Measurements from ENCODE around the gene B3GLCT. TPM values are rescaled to one million over a fixed set of nuclear protein-coding genes. Genes with fewer than 3 reads are reported as not detected.

Gene B3GLCT
- total RNA-seq, 1 experiment from 2014 or later = 3.2 TPM

DNA sequence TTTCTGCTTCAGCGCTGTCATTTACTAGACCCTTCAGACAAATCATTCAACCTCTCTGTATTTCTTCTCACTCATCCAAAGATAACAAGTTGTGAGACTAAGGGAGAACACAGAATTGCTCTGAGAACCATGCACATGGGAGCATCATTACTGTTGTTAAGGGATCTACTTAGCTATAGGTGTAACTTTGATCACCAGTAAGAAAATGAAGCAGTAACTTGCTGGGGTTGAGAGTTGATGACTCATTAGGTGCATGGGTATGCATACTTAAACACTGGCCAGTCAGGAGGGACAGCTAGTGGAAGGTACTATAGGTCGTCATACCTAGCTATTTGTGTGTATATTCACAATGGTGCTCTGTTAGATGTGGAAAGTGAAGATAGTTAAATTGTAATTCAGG is 61.5 kb downstream of the B3GLCT start:
- CTCF ChIA-PET = no interaction called here
- ATAC-seq = no peak
- no peak overlapping the region for H3K4me3 ChIP-seq (ENCODE audit: low read length)

DNA sequence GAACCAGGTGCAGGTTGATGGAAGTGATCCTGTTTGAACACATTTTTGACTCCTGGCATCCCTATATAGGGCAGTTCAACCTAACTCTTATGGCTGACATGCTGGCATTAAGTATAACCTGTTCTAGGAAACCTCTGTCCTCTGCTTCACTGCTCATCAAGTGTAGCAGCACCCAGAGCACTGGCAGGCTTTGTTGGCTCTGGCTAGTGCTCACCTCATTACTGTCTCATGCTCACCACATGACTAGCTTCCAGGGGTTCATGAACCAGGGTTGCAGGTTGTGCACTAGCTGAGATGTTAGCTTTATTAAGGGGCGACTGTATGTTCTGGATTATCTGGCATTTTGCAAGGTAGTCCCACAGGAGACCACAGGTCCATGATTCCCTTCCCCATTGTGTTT is 63.6 kb downstream of the B3GLCT start:
- no peaks in the 10 kb centered on the region for H3K36me3 ChIP-seq (ENCODE audit: low read depth, low read length)
- no peak overlapping the region for H2AFZ ChIP-seq (ENCODE audit: low read length)
- ATAC-seq = no peak
- no peak overlapping the region for H3K27ac ChIP-seq (ENCODE audit: low read length)
- no peaks in the 10 kb centered on the region for H4K20me1 ChIP-seq (ENCODE audit: low read length)
- H3F3A ChIP-seq (ENCODE audit: low read length, unreplicated experiment) = no peaks in the 10 kb centered on the region
- H3K4me2 ChIP-seq (ENCODE audit: low read length) = no peak overlapping the region
- H3K9me3 ChIP-seq (ENCODE audit: low read length) = no peaks in the 10 kb centered on the region
- no peak overlapping the region for H3K4me3 ChIP-seq (ENCODE audit: low read length)
- TF ChIP-seq, protein P1, sequence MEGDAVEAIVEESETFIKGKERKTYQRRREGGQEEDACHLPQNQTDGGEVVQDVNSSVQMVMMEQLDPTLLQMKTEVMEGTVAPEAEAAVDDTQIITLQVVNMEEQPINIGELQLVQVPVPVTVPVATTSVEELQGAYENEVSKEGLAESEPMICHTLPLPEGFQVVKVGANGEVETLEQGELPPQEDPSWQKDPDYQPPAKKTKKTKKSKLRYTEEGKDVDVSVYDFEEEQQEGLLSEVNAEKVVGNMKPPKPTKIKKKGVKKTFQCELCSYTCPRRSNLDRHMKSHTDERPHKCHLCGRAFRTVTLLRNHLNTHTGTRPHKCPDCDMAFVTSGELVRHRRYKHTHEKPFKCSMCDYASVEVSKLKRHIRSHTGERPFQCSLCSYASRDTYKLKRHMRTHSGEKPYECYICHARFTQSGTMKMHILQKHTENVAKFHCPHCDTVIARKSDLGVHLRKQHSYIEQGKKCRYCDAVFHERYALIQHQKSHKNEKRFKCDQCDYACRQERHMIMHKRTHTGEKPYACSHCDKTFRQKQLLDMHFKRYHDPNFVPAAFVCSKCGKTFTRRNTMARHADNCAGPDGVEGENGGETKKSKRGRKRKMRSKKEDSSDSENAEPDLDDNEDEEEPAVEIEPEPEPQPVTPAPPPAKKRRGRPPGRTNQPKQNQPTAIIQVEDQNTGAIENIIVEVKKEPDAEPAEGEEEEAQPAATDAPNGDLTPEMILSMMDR (conservative IDR thresholded peaks at IDR 0.05; ENCODE audit: low read depth, low read length) = no peak
- no TSS peak for BruUV-seq (replicated peaks)
- no peaks in the 10 kb centered on the region for H3K9me2 ChIP-seq (replicated peaks; ENCODE audit: low read length)
- no peak overlapping the region for H3K9ac ChIP-seq (ENCODE audit: low read length)
- CTCF ChIA-PET = no interaction called here
- POLR2A ChIA-PET (ENCODE audit: unreplicated experiment) = no interaction called here
- no peaks in the 10 kb centered on the region for H3K79me2 ChIP-seq (ENCODE audit: low read length)
- DNase-seq = no peak
- intact Hi-C loops (cut with micrococcal nuclease) = no loop called here
- H3K27me3 ChIP-seq (ENCODE audit: low read length) = no peaks in the 10 kb centered on the region
- H3K4me1 ChIP-seq (ENCODE audit: insufficient read depth, low read length) = no peaks in the 10 kb centered on the region

More for the DNA sequence above, 61.5 kb downstream of the B3GLCT start:
- no peak overlapping the region for H3K27ac ChIP-seq (ENCODE audit: low read length)
- H2AFZ ChIP-seq (ENCODE audit: low read length) = no peak overlapping the region
- no peaks in the 10 kb centered on the region for H3K79me2 ChIP-seq (ENCODE audit: low read length)
- H3K9me3 ChIP-seq (ENCODE audit: low read length) = no peaks in the 10 kb centered on the region
- no peaks in the 10 kb centered on the region for H3F3A ChIP-seq (ENCODE audit: low read length, unreplicated experiment)
- H3K4me1 ChIP-seq (ENCODE audit: insufficient read depth, low read length) = no peaks in the 10 kb centered on the region
- no peaks in the 10 kb centered on the region for H3K9me2 ChIP-seq (replicated peaks; ENCODE audit: low read length)
- H3K27me3 ChIP-seq (ENCODE audit: low read length) = no peaks in the 10 kb centered on the region
- intact Hi-C loops (cut with micrococcal nuclease) = no loop called here
- H3K9ac ChIP-seq (ENCODE audit: low read length) = no peak overlapping the region
- TF ChIP-seq EZH2 (IDR thresholded peaks at IDR 0.05; ENCODE audit: low read length, unreplicated experiment) (no peak), EZH2phosphoT487 (IDR thresholded peaks at IDR 0.05; ENCODE audit: borderline replicate concordance, low read length) (no peak)
- TF ChIP-seq, protein P1 (conservative IDR thresholded peaks at IDR 0.05; ENCODE audit: low read depth, low read length) = no peak
- no peaks in the 10 kb centered on the region for H4K20me1 ChIP-seq (ENCODE audit: low read length)
- no peak overlapping the region for H3K4me2 ChIP-seq (ENCODE audit: low read length)
- no peaks in the 10 kb centered on the region for H3K36me3 ChIP-seq (ENCODE audit: low read depth, low read length)
- peak; percentile 6 for DNase-seq
- BruUV-seq (replicated peaks) = no TSS peak
- POLR2A ChIA-PET (ENCODE audit: unreplicated experiment) = no interaction called here

DNA sequence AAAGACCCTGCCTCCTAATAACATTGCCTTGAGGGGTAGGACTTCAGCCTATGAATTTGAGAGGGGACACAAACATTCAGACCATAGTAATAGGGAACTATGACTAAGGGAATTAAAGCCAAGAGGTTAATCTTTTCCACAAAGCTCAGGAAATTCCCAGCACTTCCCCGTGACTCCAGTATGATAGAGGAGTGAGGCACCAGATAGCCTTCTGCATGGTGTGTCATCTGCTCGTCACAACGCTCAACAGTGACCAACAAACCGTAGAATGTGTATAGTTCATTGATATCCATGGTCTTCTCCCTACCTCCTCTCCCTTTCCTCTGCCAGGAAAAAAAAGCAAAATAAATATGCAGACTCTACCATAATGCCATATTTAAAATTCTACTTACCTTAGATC is 64.4 kb downstream of the B3GLCT start:
- no peak overlapping the region for H3K27ac ChIP-seq (ENCODE audit: low read length)
- TF ChIP-seq EZH2phosphoT487 (IDR thresholded peaks at IDR 0.05; ENCODE audit: borderline replicate concordance, low read length) (no peak), EZH2 (IDR thresholded peaks at IDR 0.05; ENCODE audit: low read length, unreplicated experiment) (no peak)
- TF ChIP-seq, protein P1 (conservative IDR thresholded peaks at IDR 0.05; ENCODE audit: low read depth, low read length) = no peak
- H3K4me2 ChIP-seq (ENCODE audit: low read length) = no peak overlapping the region
- BruUV-seq (replicated peaks) = no TSS peak
- H3K27me3 ChIP-seq (ENCODE audit: low read length) = no peaks in the 10 kb centered on the region
- DNase-seq (no peak), ATAC-seq (no peak)
- H3K36me3 ChIP-seq (ENCODE audit: low read depth, low read length) = no peaks in the 10 kb centered on the region
- H3K4me1 ChIP-seq (ENCODE audit: insufficient read depth, low read length) = no peaks in the 10 kb centered on the region
- H2AFZ ChIP-seq (ENCODE audit: low read length) = no peak overlapping the region
- no peaks in the 10 kb centered on the region for H3K79me2 ChIP-seq (ENCODE audit: low read length)
- ChIA-PET POLR2A (ENCODE audit: unreplicated experiment) (no interaction called here), CTCF (no interaction called here)
- no peaks in the 10 kb centered on the region for H3F3A ChIP-seq (ENCODE audit: low read length, unreplicated experiment)
- intact Hi-C loops (cut with micrococcal nuclease) = no loop called here
- H4K20me1 ChIP-seq (ENCODE audit: low read length) = no peaks in the 10 kb centered on the region
- H3K4me3 ChIP-seq (ENCODE audit: low read length) = no peak overlapping the region
- no peak overlapping the region for H3K9ac ChIP-seq (ENCODE audit: low read length)
- no peaks in the 10 kb centered on the region for H3K9me3 ChIP-seq (ENCODE audit: low read length)
- H3K9me2 ChIP-seq (replicated peaks; ENCODE audit: low read length) = no peaks in the 10 kb centered on the region

All from PC-3 (cell line).